ENCODE results near the gene TSPEAR.
"Not testable (repeated sequence)": the region's sequence is repeated elsewhere in the genome, so short reads cannot be mapped to it uniquely, and the experiment has no call there.

TSPEAR gene

GRCh38 chr21:44612029-44612486 lies 99.3 kb downstream of the TSPEAR start, which contains the start of gene KRTAP10-8:
Gene KRTAP10-8 (plus strand): TSS chr21:44612079. CDS start chr21:44612101, 22 bp downstream.
- Histone ChIP-seq H3K4me1 (ENCODE audit: control insufficient read depth in 1 of 2, insufficient read depth in 1 of 2, low read depth in 1 of 2, low read length in 1 of 2) (peaks cover 0 to 6% of the 10 kb centered on the region in 2 experiments), H3K36me3 (no peaks in the 10 kb centered on the region), H3K9me3 (no peaks in the 10 kb centered on the region), H3K27me3 (no peaks in the 10 kb centered on the region), H3K27ac (no peak within 1 kb of the TSS), H3K4me3 (ENCODE audit: low read depth in 1 of 2, low read length in 1 of 2) (no peak within 1 kb of the TSS)
- TF ChIP-seq CTCF (IDR thresholded peaks at IDR 0.05), result no peak

- Histone ChIP-seq H3K4me1 (ENCODE audit: control insufficient read depth in 1 of 2, insufficient read depth in 1 of 2, low read depth in 1 of 2, low read length in 1 of 2) (peaks cover 0 to under 1% of the 10 kb centered on the region in 2 experiments), H3K27me3 (peaks cover 3% of the 10 kb centered on the region), H3K36me3 (no peaks in the 10 kb centered on the region), H3K27ac (no peak overlapping the region), H3K4me3 (ENCODE audit: low read depth in 1 of 2, low read length in 1 of 2) (no peak overlapping the region), H3K9me3 (no peaks in the 10 kb centered on the region)
- no peak for TF ChIP-seq CTCF (IDR thresholded peaks at IDR 0.05)
These were observed 99.8 kb downstream of the TSPEAR start for GRCh38 chr21:44611551-44611950.

GRCh38 chr21:44610157-44610843 lies 101.1 kb downstream of the TSPEAR start:
- H3K27me3 ChIP-seq; H3K4me3 ChIP-seq (ENCODE audit: low read depth in 1 of 2, low read length in 1 of 2); H3K27ac ChIP-seq; H3K9me3 ChIP-seq; H3K4me1 ChIP-seq (ENCODE audit: control insufficient read depth in 1 of 2, insufficient read depth in 1 of 2, low read depth in 1 of 2, low read length in 1 of 2); H3K36me3 ChIP-seq: not testable (repeated sequence)

GRCh38 chr21:44609193-44609592 lies 102.2 kb downstream of the TSPEAR start:
- H3K9me3 ChIP-seq, result no peaks in the 10 kb centered on the region
- H3K27me3 ChIP-seq, result peaks cover 6% of the 10 kb centered on the region
- no peak for TF ChIP-seq CTCF (IDR thresholded peaks at IDR 0.05)
- no peak overlapping the region for H3K27ac ChIP-seq
- H3K4me3 ChIP-seq (ENCODE audit: low read depth in 1 of 2, low read length in 1 of 2), result no peak overlapping the region
- no peaks in the 10 kb centered on the region for H3K4me1 ChIP-seq (ENCODE audit: control insufficient read depth in 1 of 2, insufficient read depth in 1 of 2, low read depth in 1 of 2, low read length in 1 of 2)
- no peaks in the 10 kb centered on the region for H3K36me3 ChIP-seq

- no peak overlapping the region for H3K4me3 ChIP-seq (ENCODE audit: low read depth in 1 of 2, low read length in 1 of 2)
- H3K4me1 ChIP-seq (ENCODE audit: control insufficient read depth in 1 of 2, insufficient read depth in 1 of 2, low read depth in 1 of 2, low read length in 1 of 2), result no peaks in the 10 kb centered on the region
- H3K9me3 ChIP-seq, result no peaks in the 10 kb centered on the region
- H3K27ac ChIP-seq, result no peak overlapping the region
- no peaks in the 10 kb centered on the region for H3K36me3 ChIP-seq
- no peak for TF ChIP-seq CTCF (IDR thresholded peaks at IDR 0.05)
- H3K27me3 ChIP-seq, result peaks cover 15% of the 10 kb centered on the region
These were observed 104.9 kb downstream of the TSPEAR start for GRCh38 chr21:44606495-44606894.

- H3K4me1 ChIP-seq (ENCODE audit: control insufficient read depth in 1 of 2, insufficient read depth in 1 of 2, low read depth in 1 of 2, low read length in 1 of 2), result no peaks in the 10 kb centered on the region
- H3K27ac ChIP-seq, result no peak overlapping the region
- no peak for TF ChIP-seq CTCF (IDR thresholded peaks at IDR 0.05)
- no peaks in the 10 kb centered on the region for H3K9me3 ChIP-seq
- peaks cover 15% of the 10 kb centered on the region for H3K27me3 ChIP-seq
- H3K4me3 ChIP-seq (ENCODE audit: low read depth in 1 of 2, low read length in 1 of 2), result no peak overlapping the region
- no peaks in the 10 kb centered on the region for H3K36me3 ChIP-seq
These were observed 107.5 kb downstream of the TSPEAR start for GRCh38 chr21:44603911-44604310.

Measured in neutrophil (primary cell).